ENCODE data around the gene UBTD1.

DNA sequence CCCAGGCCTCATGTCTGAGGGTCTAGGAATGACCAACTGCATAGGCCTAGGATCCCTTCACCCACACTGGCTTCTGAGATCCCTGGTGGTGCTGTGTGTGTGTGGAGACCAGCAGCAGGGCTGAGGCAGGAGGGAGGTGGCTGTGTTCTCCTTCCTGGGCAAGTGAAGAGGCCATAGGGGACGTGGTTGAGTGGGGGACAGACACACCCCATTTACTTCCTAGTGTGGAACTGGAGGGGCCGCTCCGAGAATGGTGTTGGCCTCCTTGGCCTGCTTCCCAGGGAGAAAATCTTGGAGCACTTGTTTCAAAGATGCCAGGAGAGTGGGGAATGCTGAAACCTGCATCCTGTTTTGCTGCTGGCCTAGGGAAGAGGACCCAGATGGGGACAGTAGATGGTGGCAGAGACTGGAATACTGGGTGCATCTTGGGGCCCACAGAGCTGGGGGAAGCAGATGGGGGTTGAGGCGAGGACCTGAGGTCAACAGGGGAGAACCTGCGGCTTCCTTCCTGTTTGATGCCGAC lies 19.1 kb downstream of the UBTD1 start:
- no peak for TF ChIP-seq CTCF (IDR thresholded peaks at IDR 0.05)
- no peak for TF ChIP-seq POLR2A (IDR thresholded peaks at IDR 0.05)
- no peak for TF ChIP-seq POLR2AphosphoS5 (IDR thresholded peaks at IDR 0.05)
- no peak for TF ChIP-seq EP300 (IDR thresholded peaks at IDR 0.05; ENCODE audit: low read depth)

Data from transverse colon (tissue), 4 donors.